Osteoblast (primary cell): ENCODE data around the gene CRB1. TPM values are rescaled to one million over a fixed set of nuclear protein-coding genes. Genes with fewer than 3 reads are reported as not detected.

Experiments
- DNase-seq: peaks from one replicate; pipeline ENCODE4 v3.0.0; 2011; ENCODE audit warnings: low spot score, mixed read lengths; ENCODE audit not compliant: insufficient read length; ENCODE audit errors: missing footprints
- H2AFZ ChIP-seq: 2 replicates; pipeline ENCODE4 v1.6.0; 2011; ENCODE audit warnings: mild to moderate bottlenecking, low read length
- H3K27ac ChIP-seq: 2 replicates; pipeline ENCODE4 v1.5.1; 2011; ENCODE audit warnings: mild to moderate bottlenecking, low read depth, low read length, moderate library complexity
- H3K27me3 ChIP-seq: 2 replicates; pipeline ENCODE4 v1.6.0; 2012; ENCODE audit warnings: mild to moderate bottlenecking, control low read depth, inconsistent platforms, low read length, moderate library complexity; ENCODE audit not compliant: insufficient read depth
- H3K36me3 ChIP-seq: 2 replicates; pipeline ENCODE4 v1.5.1; 2011; ENCODE audit warnings: mild to moderate bottlenecking, low read length, control low read depth, moderate library complexity; ENCODE audit not compliant: insufficient read depth
- H3K4me1 ChIP-seq: 2 replicates; pipeline ENCODE4 v1.5.1; 2011; ENCODE audit warnings: mild to moderate bottlenecking, low read length, control low read depth, moderate library complexity; ENCODE audit not compliant: insufficient read depth
- H3K4me2 ChIP-seq: 2 replicates; pipeline ENCODE4 v1.6.0; 2011; ENCODE audit warnings: mild to moderate bottlenecking, low read length; ENCODE audit not compliant: insufficient read depth
- H3K4me3 ChIP-seq: fragments of 200-600 bp; sonication (generic); 3 replicates; pipeline ENCODE4 v1.5.1; 2012; ENCODE audit warnings: mild to moderate bottlenecking, low read length, inconsistent platforms; ENCODE audit not compliant: insufficient read depth
- H3K79me2 ChIP-seq: 2 replicates; pipeline ENCODE4 v1.6.0; 2012; ENCODE audit warnings: mild to moderate bottlenecking, low read length, control low read depth, inconsistent platforms; ENCODE audit not compliant: insufficient read depth
- H3K9me3 ChIP-seq: 2 replicates; pipeline ENCODE4 v1.5.1; 2011; ENCODE audit warnings: low read depth, low read length, control low read depth
- H4K20me1 ChIP-seq: 2 replicates; pipeline ENCODE4 v1.6.0; 2012; ENCODE audit warnings: mild to moderate bottlenecking, low read length, control low read depth; ENCODE audit not compliant: insufficient read depth
- CTCF ChIP-seq: IDR thresholded peaks from 2 replicates; pipeline ENCODE4 v1.5.1; 2011; ENCODE audit warnings: mild to moderate bottlenecking, low read depth, low read length, moderate library complexity; ENCODE audit errors: extremely low read depth
- total RNA-seq: library from RNA; depleted of rRNA; stranded (reverse); fragments of >200 nt; gene quantifications from 2 replicates; pipeline ENCODE4 v1.2.3, GENCODE V29; 2012

Gene CRB1
- total RNA-seq, 1 donor, result not detected

- no peaks in the 10 kb centered on the region for H3K36me3 ChIP-seq
- no peaks in the 10 kb centered on the region for H3K9me3 ChIP-seq
- no peaks in the 10 kb centered on the region for H3K4me1 ChIP-seq
- H4K20me1 ChIP-seq, result no peaks in the 10 kb centered on the region
- H3K27me3 ChIP-seq, result no peaks in the 10 kb centered on the region
- no peak for DNase-seq
- TF ChIP-seq CTCF, result no peak
- H3K27ac ChIP-seq, result no peak overlapping the region
- no peaks in the 10 kb centered on the region for H3K79me2 ChIP-seq
- H3K4me2 ChIP-seq, result no peak overlapping the region
- H3K4me3 ChIP-seq, result no peak overlapping the region
- H2AFZ ChIP-seq, result no peak overlapping the region
These were observed 228.7 kb downstream of the CRB1 start for GRCh38 chr1:197496722-197497121.

- Histone ChIP-seq H3K9me3 (no peaks in the 10 kb centered on the region), H3K4me1 (no peaks in the 10 kb centered on the region), H3K4me3 (no peak overlapping the region), H3K36me3 (no peaks in the 10 kb centered on the region), H3K27me3 (no peaks in the 10 kb centered on the region), H4K20me1 (no peaks in the 10 kb centered on the region), H2AFZ (no peak overlapping the region), H3K79me2 (no peaks in the 10 kb centered on the region), H3K4me2 (no peak overlapping the region), H3K27ac (no peak overlapping the region)
- no peak for DNase-seq
- no peak for TF ChIP-seq CTCF
These were observed 242.8 kb downstream of the CRB1 start for GRCh38 chr1:197510691-197511378.

GRCh38 chr1:197515421-197515820, 247.4 kb downstream of the CRB1 start:
- Histone ChIP-seq H3K27ac (no peak overlapping the region), H3K36me3 (no peaks in the 10 kb centered on the region), H3K4me3 (no peak overlapping the region), H3K4me1 (no peaks in the 10 kb centered on the region), H3K79me2 (no peaks in the 10 kb centered on the region), H4K20me1 (no peaks in the 10 kb centered on the region), H3K4me2 (no peak overlapping the region), H3K9me3 (no peaks in the 10 kb centered on the region), H3K27me3 (no peaks in the 10 kb centered on the region), H2AFZ (no peak overlapping the region)
- no peak for TF ChIP-seq CTCF
- DNase-seq, result no peak

- TF ChIP-seq CTCF, result peak; percentile 50
- Histone ChIP-seq H3K27ac (no peak overlapping the region), H3K4me2 (no peak overlapping the region), H3K4me1 (no peaks in the 10 kb centered on the region), H3K4me3 (no peak overlapping the region), H2AFZ (no peak overlapping the region), H3K79me2 (no peaks in the 10 kb centered on the region), H4K20me1 (no peaks in the 10 kb centered on the region), H3K9me3 (no peaks in the 10 kb centered on the region), H3K36me3 (no peaks in the 10 kb centered on the region), H3K27me3 (no peaks in the 10 kb centered on the region)
- DNase-seq, result no peak
These were observed 251.8 kb downstream of the CRB1 start for GRCh38 chr1:197519741-197520334.
